Upper lobe of left lung (tissue), 4 donors: ENCODE measurements around the gene NRP1.

Source experiments
- CTCF ChIP-seq, 6 experiments: fragments of 450-650 bp in 4 of 6; fragments of 200-600 bp in 2 of 6; sonication (generic) in 2 of 6; IDR thresholded peaks; one replicate each; pipeline ENCODE4 v1.5.1; 2016 to 2019; ENCODE audit warnings: antibody characterized with exemption in 6 of 6
- POLR2A ChIP-seq, 4 donors: fragments of 450-650 bp; IDR thresholded peaks; one replicate each; pipeline ENCODE4 v1.5.1; 2016 to 2017; ENCODE audit warnings: antibody characterized with exemption in 4 of 4, mild to moderate bottlenecking in 2 of 4

DNA sequence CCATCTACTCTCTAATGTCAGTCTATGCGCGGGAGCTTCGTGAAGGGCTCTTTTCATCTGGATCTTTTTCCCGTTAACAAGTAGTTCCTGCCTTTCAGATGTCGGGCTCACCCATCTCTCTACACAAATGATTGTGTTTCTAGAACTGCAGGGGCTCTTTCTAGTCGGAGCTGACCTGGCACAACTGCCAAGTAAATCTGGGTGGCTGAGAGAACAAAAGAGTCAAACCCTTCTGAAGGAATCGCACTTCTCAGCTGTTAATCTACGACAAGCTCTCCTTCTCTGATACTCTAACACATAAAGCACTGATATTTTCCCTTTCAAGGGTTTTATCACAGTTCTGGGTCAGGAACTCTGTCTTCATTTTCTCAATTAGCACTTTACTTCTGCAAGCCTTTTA, 144.7 kb downstream of the NRP1 start:
- TF ChIP-seq POLR2A (IDR thresholded peaks at IDR 0.05) (no peak), CTCF (IDR thresholded peaks at IDR 0.05) (no peak)
